Erythroblast (primary cell): Measurements from ENCODE around the gene SMC4.

Experiments used
- GATA1 ChIP-seq: IDR thresholded peaks from 2 replicates; pipeline ENCODE4 v1.6.1; 2011; ENCODE audit warnings: low read depth, mild to moderate bottlenecking, control low read depth, low read length, moderate library complexity
- POLR2A ChIP-seq: IDR thresholded peaks from 2 replicates; pipeline ENCODE4 v1.6.1; 2011; ENCODE audit warnings: mild to moderate bottlenecking, low read length

DNA sequence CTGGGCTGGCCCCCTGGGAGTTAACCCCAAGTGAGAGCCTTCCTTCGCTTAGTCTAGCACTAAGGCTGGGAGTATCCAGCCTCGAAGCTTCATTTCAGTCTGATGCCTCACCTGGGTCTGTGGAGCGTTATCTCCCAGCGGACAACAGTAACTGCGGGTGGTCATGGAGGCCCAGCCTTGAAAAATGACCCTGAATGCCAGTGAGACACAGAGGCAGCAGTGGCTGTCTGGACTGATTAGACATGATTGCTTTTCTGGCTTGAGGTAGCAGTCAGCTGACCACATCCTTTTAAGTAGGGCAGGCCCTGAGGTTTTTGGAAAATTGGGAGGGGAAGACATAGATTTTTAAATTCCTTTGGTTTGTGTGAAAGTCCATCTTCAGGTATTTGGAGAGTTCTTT lies 78.3 kb downstream of the SMC4 start:
- TF ChIP-seq POLR2A (no peak), GATA1 (no peak)
